Adrenal gland (tissue), 5 donors: ENCODE measurements around the gene GEMIN5.

Experiments
- CTCF ChIP-seq, 6 experiments: fragments of 450-650 bp in 4 of 6; fragments of 200-600 bp in 2 of 6; sonication (generic) in 1 of 6; IDR thresholded peaks; 1 replicate in 5 of 6; 2 replicates in 1 of 6; pipeline versions ENCODE4 v1.5.1 to v1.8.0; 2016 to 2021; ENCODE audit warnings: antibody characterized with exemption in 6 of 6, mild to moderate bottlenecking in 2 of 6, moderate library complexity in 1 of 6
- POLR2A ChIP-seq, 2 donors: fragments of 450-650 bp; IDR thresholded peaks; one replicate each; pipeline ENCODE4 v1.6.1; 2017; ENCODE audit warnings: antibody characterized with exemption in 2 of 2, mild to moderate bottlenecking in 2 of 2, moderate library complexity in 1 of 2
- donor health status: DM: no; HTN: no; CAD: no.

GRCh38 chr5:154971501-154971900 lies 33.5 kb upstream of the GEMIN5 start:
- TF ChIP-seq CTCF (IDR thresholded peaks at IDR 0.05) (no peak), POLR2A (IDR thresholded peaks at IDR 0.05) (no peak)
